HepG2 (cell line): ENCODE data around the gene MXRA7. TPM values are rescaled to one million over a fixed set of nuclear protein-coding genes. Genes with fewer than 3 reads are reported as not detected.

Experiments
- ATAC-seq: fragments of 200-7000 bp; cut with Tn5 transposase; 3 replicates; pipeline ENCODE4 v1.9.1; 2020; ENCODE audit warnings: mild to moderate bottlenecking, moderate library complexity
- BruUV-seq: library from RNA; stranded (reverse); fragments of 400-500 nt; replicated peaks from 2 replicates; lab custom pipeline; 2021; lab: Mats Ljungman, UMichigan
- CTCF ChIA-PET: fragments of 300-600 bp; formaldehyde crosslinking; extraction: SDS; loops from one replicate; lab custom pipeline; 2021; ENCODE audit warnings: low total read pairs, inconsistent platforms, low intra/inter-chr PET ratio; lab: Yijun Ruan, JAX
- POLR2A ChIA-PET: fragments of 350-600 bp; sonication (Branson Sonifier 250); formaldehyde crosslinking; loops from one replicate; lab custom pipeline; 2020; ENCODE audit warnings: antibody characterized with exemption, inconsistent platforms; lab: Yijun Ruan, JAX
- DNase-seq: peaks from one replicate; pipeline ENCODE4 v3.0.0-alpha.2; 2015; ENCODE audit warnings: low spot score
- FAIRE-seq: peaks from 3 replicates; lab custom pipeline; 2011; peaks lifted over from hg19 to GRCh38; lab: Jason Lieb, UNC
- H2AFZ ChIP-seq: one replicate; pipeline ENCODE4 v1.6.1; 2011; ENCODE audit warnings: low read length, inconsistent platforms
- H3K27ac ChIP-seq: fragments of 300-600 bp; 3 replicates; pipeline ENCODE4 v1.8.0; 2011; ENCODE audit warnings: mixed run types, mild to moderate bottlenecking, mixed read lengths, low read length, inconsistent platforms; ENCODE audit not compliant: insufficient read depth; ENCODE audit errors: extremely low read length
- H3K27me3 ChIP-seq, 2 experiments: fragments of 200-600 bp in 1 of 2; 2 replicates in 1 of 2; 3 replicates in 1 of 2; pipeline versions ENCODE4 v1.6.0 to v1.8.0; 2011; ENCODE audit warnings: low read length in 2 of 2, mild to moderate bottlenecking in 2 of 2, moderate library complexity in 2 of 2, inconsistent platforms in 1 of 2; ENCODE audit not compliant: insufficient read depth in 2 of 2, control insufficient read depth in 1 of 2
- H3K36me3 ChIP-seq, 2 experiments: fragments of 200-600 bp in 1 of 2; replicated peaks in 1 of 2; 2 replicates in 1 of 2; 3 replicates in 1 of 2; pipeline versions ENCODE4 v1.5.1 to v1.8.0; 2011; ENCODE audit warnings: low read length in 2 of 2, inconsistent platforms in 1 of 2; ENCODE audit not compliant: insufficient read depth in 2 of 2, control insufficient read depth in 1 of 2
- H3K4me1 ChIP-seq: 2 replicates; pipeline ENCODE4 v1.5.1; 2012; ENCODE audit warnings: low read length, inconsistent platforms; ENCODE audit not compliant: insufficient read depth
- H3K4me2 ChIP-seq: 2 replicates; pipeline ENCODE4 v1.6.0; 2011; ENCODE audit warnings: low read depth, low read length, inconsistent platforms
- H3K4me3 ChIP-seq, 3 experiments: fragments of 200-600 bp in 1 of 3; sonication (generic), shearing (Covaris generic) in 1 of 3; replicated peaks in 1 of 3; 2 replicates each; pipeline ENCODE4 v1.5.1; 2011 to 2016; ENCODE audit warnings: low read length in 3 of 3, inconsistent platforms in 2 of 3, low read depth in 2 of 3, mild to moderate bottlenecking in 2 of 3, control low read depth in 1 of 3, mixed read lengths in 1 of 3; ENCODE audit not compliant: insufficient read depth in 1 of 3
- H3K79me2 ChIP-seq: one replicate; pipeline ENCODE4 v1.6.1; 2011; ENCODE audit warnings: low read length, inconsistent platforms; ENCODE audit not compliant: insufficient read depth
- H3K9ac ChIP-seq: 2 replicates; pipeline ENCODE4 v1.6.0; 2011; ENCODE audit warnings: mild to moderate bottlenecking, low read depth, low read length, inconsistent platforms; ENCODE audit not compliant: insufficient read depth
- H3K9me3 ChIP-seq: 2 replicates; pipeline ENCODE4 v1.5.1; 2012; ENCODE audit warnings: mild to moderate bottlenecking, low read length
- H4K20me1 ChIP-seq: 2 replicates; pipeline ENCODE4 v1.6.0; 2011; ENCODE audit warnings: inconsistent platforms, mild to moderate bottlenecking, low read length, moderate library complexity; ENCODE audit not compliant: insufficient read depth
- CEBPB ChIP-seq: IDR thresholded peaks from 2 replicates; pipeline ENCODE4 v1.6.1; 2011; ENCODE audit warnings: low read depth, low read length, improper control_type of control experiment, borderline replicate concordance
- EED ChIP-seq: sonication (generic); formaldehyde crosslinking; IDR thresholded peaks from 2 replicates; pipeline ENCODE4 v1.5.0; 2020; ENCODE audit warnings: mild to moderate bottlenecking, missing genetic modification reagents
- HMG20A ChIP-seq: IDR thresholded peaks from 2 replicates; pipeline ENCODE4 v1.6.1; 2016; ENCODE audit warnings: borderline replicate concordance
- KLF11 ChIP-seq: IDR thresholded peaks from 2 replicates; pipeline ENCODE4 v1.6.1; 2016; ENCODE audit warnings: missing compliant biosample characterization
- MAZ ChIP-seq, 2 experiments: sonication (generic) in 1 of 2; formaldehyde crosslinking in 1 of 2; IDR thresholded peaks; 2 replicates each; pipeline versions ENCODE4 v1.5.0 to v1.6.1; 2012 to 2020; ENCODE audit warnings: low read depth in 2 of 2, mild to moderate bottlenecking in 2 of 2, borderline replicate concordance in 1 of 2, improper control_type of control experiment in 1 of 2, low read length in 1 of 2, missing genetic modification reagents in 1 of 2, moderate library complexity in 1 of 2
- MIER2 ChIP-seq: IDR thresholded peaks from 2 replicates; pipeline ENCODE4 v1.6.1; 2016; ENCODE audit warnings: missing biosample characterization, missing genetic modification reagents
- NR2F6 ChIP-seq, 2 experiments: IDR thresholded peaks; 2 replicates each; pipeline ENCODE4 v1.6.1; 2016; ENCODE audit warnings: antibody characterized with exemption in 1 of 2, mild to moderate bottlenecking in 1 of 2
- POLR2AphosphoS5 ChIP-seq: IDR thresholded peaks from 2 replicates; pipeline ENCODE4 v1.6.1; 2012; ENCODE audit warnings: low read depth, low read length
- PPARG ChIP-seq: conservative IDR thresholded peaks from 2 replicates; pipeline ENCODE4 v1.6.1; 2016; ENCODE audit warnings: missing biosample characterization, missing genetic modification reagents
- ZFP1 ChIP-seq: IDR thresholded peaks from 2 replicates; pipeline ENCODE4 v1.6.1; 2016
- ZFY ChIP-seq: sonication (generic); formaldehyde crosslinking; IDR thresholded peaks from 2 replicates; pipeline ENCODE4 v1.4.0; 2020; ENCODE audit warnings: missing genetic modification reagents
- ZNF282 ChIP-seq: fragments of 450-650 bp; IDR thresholded peaks from 2 replicates; pipeline ENCODE4 v1.6.1; 2018; ENCODE audit not compliant: partially characterized antibody
- ZNF431 ChIP-seq: sonication (generic); formaldehyde crosslinking; IDR thresholded peaks from 2 replicates; pipeline ENCODE4 v1.9.0; 2022; ENCODE audit warnings: missing genetic modification reagents, low read depth, mild to moderate bottlenecking, borderline replicate concordance
- ZNF607 ChIP-seq: sonication (generic); formaldehyde crosslinking; IDR thresholded peaks from 2 replicates; pipeline ENCODE4 v1.5.1; 2020; ENCODE audit warnings: missing genetic modification reagents, mild to moderate bottlenecking, borderline replicate concordance
- WGBS: methylation state at CpG from one replicate; pipeline ENCODE4 v1.1.6; 2017; ENCODE audit warnings: low lambda C conversion rate; 5-methylcytosine and 5-hydroxymethylcytosine counted together
- in situ Hi-C: cut with HindIII; loops from 2 replicates; pipeline ENCODE4 v1.10.0; 2017; ENCODE audit warnings: low pct_unique_long_range_greater_than_20kb; ENCODE audit not compliant: extremely low pct_ligation_motif_present
- intact Hi-C: fragments of 100-400 bp; cut with micrococcal nuclease; formaldehyde crosslinking; loops from one replicate; pipeline ENCODE4 v1.10.0; 2022; ENCODE audit not compliant: unreplicated experiment
- polyA plus RNA-seq, 8 experiments: library from polyadenylated mRNA; depleted of rRNA in 3 of 8; stranded (reverse) in 7 of 8; unstranded in 1 of 8; fragments of >200 nt; fragmentation: Illumina TruSeq in 4 of 8; extraction: Trizol in 4 of 8; gene quantifications; 2 replicates each; pipeline versions ENCODE4 v1.2.1 to v1.2.3, GENCODE V29; 2011 to 2016; ENCODE audit warnings: low read depth in 4 of 8, missing spikeins in 1 of 8, mixed read lengths in 1 of 8; ENCODE audit not compliant: insufficient read depth in 1 of 8
- total RNA-seq, 5 experiments: library from RNA; depleted of rRNA; stranded (reverse); fragments of >200 nt; fragmentation: Illumina TruSeq; extraction: Trizol; gene quantifications; 2 replicates each; pipeline ENCODE4 v1.2.3, GENCODE V29; 2016; ENCODE audit warnings: low read depth in 1 of 5
- TF ChIP-seq, protein P1 (sequence below): IDR thresholded peaks from 2 replicates; pipeline ENCODE4 v1.4.0; 2020; ENCODE audit warnings: mild to moderate bottlenecking, missing genetic modification reagents
- TF ChIP-seq, protein P2 (sequence below): sonication (generic); formaldehyde crosslinking; IDR thresholded peaks from 2 replicates; pipeline ENCODE4 v1.4.0; 2020; ENCODE audit warnings: mild to moderate bottlenecking, missing genetic modification reagents
- TF ChIP-seq, protein P3 (sequence below): sonication (generic); formaldehyde crosslinking; IDR thresholded peaks from 2 replicates; pipeline ENCODE4 v1.8.1; 2023; ENCODE audit warnings: mild to moderate bottlenecking, inconsistent platforms, moderate library complexity, missing genetic modification reagents, borderline replicate concordance

MXRA7 gene
- total and polyA plus RNA-seq, 2 of the 13 experiments (the other 11 are each of a cell fraction or from before 2014, with no cell fraction given): 44.8 to 112 TPM

DNA sequence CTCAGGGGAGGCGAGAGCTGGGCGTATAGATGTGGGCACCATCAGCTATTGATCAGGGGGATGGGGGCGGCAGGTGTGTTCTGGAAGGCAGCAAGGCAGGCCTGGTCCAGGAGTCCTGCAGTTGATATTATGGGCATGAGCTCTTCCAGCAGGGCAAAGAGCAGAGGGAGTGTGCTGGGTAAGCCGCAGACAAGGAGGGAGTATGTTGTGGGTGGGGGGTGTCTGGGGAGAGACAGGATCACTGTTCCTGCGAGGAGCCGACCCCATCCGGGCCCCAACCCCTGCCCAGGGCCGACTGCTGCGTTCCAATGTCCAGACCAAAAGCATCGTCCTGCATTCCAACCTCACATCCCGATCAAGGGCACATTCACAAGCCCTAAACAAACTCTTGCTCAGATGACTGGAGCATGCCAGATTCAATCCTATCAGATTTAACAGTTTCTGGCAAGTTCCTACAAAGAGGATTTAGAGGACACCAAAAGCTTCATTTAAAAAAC, 9.2 kb downstream of the MXRA7 start:
- Histone ChIP-seq H3K27ac (peak overlapping the region; percentile 71), H3K36me3 (no peaks in the 10 kb centered on the region), H2AFZ (no peak overlapping the region), H3K4me2 (peak overlapping the region; percentile 94), H3K79me2 (peaks cover 25% of the 10 kb centered on the region), H3K4me1 (peaks cover 67% of the 10 kb centered on the region), H3K27me3 (no peaks in the 10 kb centered on the region), H3K9ac (peak overlapping the region; percentile 64), H3K9me3 (no peaks in the 10 kb centered on the region), H4K20me1 (peaks cover 3% of the 10 kb centered on the region; the same call in 1 of the 2 replicates), H3K4me3 (peak overlapping the region; percentile 56 to 75 (median 62))
- ChIA-PET POLR2A (interaction anchor here (0.6 to 3.5 kb wide), 9 partner anchors 9 to 301 kb away, joined by 3 to 25 read pairs (median 4); partner anchors contain the start of genes JMJD6, MFSD11, MXRA7 and SRSF2), CTCF (no interaction called here)
- 5% methylated on average over 11 of the region's 11 CpGs for WGBS
- BruUV-seq: no TSS peak
- peak; percentile 94 for FAIRE-seq
- intact Hi-C loops (loop anchor here (10.0 kb wide), 1 partner anchor 147 kb away; no protein-coding TSS in a partner anchor), in situ Hi-C loops (no loop called here)
- DNase-seq: peak; percentile 80
- peak; percentile 68 for ATAC-seq
- TF ChIP-seq KLF11: 0 out of 2 replicates have a peak, but pooled peaks have one; percentile 58
- peak; percentile 28; the same call in 1 of the 2 replicates for TF ChIP-seq POLR2AphosphoS5
- TF ChIP-seq HMG20A (CRISPR knock-in tag): no peak
- 0 out of 2 replicates have a peak, but pooled peaks have one; percentile 33 for TF ChIP-seq ZNF607 (CRISPR knock-in tag)
- no peak for TF ChIP-seq ZNF282
- TF ChIP-seq ZFY: peak; percentile 8; the same call in 1 of the 2 replicates
- no peak for TF ChIP-seq EED (CRISPR knock-in tag)
- TF ChIP-seq ZFP1: 0 out of 2 replicates have a peak, but pooled peaks have one; percentile 21
- TF ChIP-seq NR2F6 (IDR thresholded peaks at IDR 0.05): no peak
- peak; percentile 70 for TF ChIP-seq NR2F6 (CRISPR knock-in tag; IDR thresholded peaks at IDR 0.05)
- no peak for TF ChIP-seq CEBPB
- TF ChIP-seq, protein P1, sequence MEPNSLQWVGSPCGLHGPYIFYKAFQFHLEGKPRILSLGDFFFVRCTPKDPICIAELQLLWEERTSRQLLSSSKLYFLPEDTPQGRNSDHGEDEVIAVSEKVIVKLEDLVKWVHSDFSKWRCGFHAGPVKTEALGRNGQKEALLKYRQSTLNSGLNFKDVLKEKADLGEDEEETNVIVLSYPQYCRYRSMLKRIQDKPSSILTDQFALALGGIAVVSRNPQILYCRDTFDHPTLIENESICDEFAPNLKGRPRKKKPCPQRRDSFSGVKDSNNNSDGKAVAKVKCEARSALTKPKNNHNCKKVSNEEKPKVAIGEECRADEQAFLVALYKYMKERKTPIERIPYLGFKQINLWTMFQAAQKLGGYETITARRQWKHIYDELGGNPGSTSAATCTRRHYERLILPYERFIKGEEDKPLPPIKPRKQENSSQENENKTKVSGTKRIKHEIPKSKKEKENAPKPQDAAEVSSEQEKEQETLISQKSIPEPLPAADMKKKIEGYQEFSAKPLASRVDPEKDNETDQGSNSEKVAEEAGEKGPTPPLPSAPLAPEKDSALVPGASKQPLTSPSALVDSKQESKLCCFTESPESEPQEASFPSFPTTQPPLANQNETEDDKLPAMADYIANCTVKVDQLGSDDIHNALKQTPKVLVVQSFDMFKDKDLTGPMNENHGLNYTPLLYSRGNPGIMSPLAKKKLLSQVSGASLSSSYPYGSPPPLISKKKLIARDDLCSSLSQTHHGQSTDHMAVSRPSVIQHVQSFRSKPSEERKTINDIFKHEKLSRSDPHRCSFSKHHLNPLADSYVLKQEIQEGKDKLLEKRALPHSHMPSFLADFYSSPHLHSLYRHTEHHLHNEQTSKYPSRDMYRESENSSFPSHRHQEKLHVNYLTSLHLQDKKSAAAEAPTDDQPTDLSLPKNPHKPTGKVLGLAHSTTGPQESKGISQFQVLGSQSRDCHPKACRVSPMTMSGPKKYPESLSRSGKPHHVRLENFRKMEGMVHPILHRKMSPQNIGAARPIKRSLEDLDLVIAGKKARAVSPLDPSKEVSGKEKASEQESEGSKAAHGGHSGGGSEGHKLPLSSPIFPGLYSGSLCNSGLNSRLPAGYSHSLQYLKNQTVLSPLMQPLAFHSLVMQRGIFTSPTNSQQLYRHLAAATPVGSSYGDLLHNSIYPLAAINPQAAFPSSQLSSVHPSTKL (CRISPR knock-in tag): peak; percentile 38
- TF ChIP-seq, protein P2, sequence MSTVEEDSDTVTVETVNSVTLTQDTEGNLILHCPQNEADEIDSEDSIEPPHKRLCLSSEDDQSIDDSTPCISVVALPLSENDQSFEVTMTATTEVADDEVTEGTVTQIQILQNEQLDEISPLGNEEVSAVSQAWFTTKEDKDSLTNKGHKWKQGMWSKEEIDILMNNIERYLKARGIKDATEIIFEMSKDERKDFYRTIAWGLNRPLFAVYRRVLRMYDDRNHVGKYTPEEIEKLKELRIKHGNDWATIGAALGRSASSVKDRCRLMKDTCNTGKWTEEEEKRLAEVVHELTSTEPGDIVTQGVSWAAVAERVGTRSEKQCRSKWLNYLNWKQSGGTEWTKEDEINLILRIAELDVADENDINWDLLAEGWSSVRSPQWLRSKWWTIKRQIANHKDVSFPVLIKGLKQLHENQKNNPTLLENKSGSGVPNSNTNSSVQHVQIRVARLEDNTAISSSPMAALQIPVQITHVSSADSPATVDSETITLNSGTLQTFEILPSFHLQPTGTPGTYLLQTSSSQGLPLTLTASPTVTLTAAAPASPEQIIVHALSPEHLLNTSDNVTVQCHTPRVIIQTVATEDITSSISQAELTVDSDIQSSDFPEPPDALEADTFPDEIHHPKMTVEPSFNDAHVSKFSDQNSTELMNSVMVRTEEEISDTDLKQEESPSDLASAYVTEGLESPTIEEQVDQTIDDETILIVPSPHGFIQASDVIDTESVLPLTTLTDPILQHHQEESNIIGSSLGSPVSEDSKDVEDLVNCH (CRISPR knock-in tag): no peak
- TF ChIP-seq PPARG (CRISPR knock-in tag): peak; percentile 62
- TF ChIP-seq, protein P3, sequence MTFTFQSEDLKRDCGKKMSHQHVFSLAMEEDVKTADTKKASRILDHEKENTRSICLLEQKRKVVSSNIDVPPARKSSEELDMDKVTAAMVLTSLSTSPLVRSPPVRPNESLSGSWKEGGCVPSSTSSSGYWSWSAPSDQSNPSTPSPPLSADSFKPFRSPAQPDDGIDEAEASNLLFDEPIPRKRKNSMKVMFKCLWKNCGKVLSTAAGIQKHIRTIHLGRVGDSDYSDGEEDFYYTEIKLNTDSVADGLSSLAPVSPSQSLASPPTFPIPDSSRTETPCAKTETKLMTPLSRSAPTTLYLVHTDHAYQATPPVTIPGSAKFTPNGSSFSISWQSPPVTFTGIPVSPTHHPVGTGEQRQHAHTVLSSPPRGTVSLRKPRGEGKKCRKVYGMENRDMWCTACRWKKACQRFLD (CRISPR knock-in tag): 0 out of 2 replicates have a peak, but pooled peaks have one; percentile 13
- peak; percentile 86 for TF ChIP-seq ZNF431 (CRISPR knock-in tag)
- TF ChIP-seq MAZ (IDR thresholded peaks at IDR 0.05; ENCODE audit: borderline replicate concordance, low read depth, low read length): no peak
- TF ChIP-seq MAZ (CRISPR knock-in tag; IDR thresholded peaks at IDR 0.05; ENCODE audit: low read depth): 0 out of 2 replicates have a peak, but pooled peaks have one; percentile 29
- TF ChIP-seq MIER2: peak; percentile 59; the same call in 1 of the 2 replicates
